ENCODE results near the gene HERPUD1.
"Not testable (repeated sequence)": the region's sequence is repeated elsewhere in the genome, so short reads cannot be mapped to it uniquely, and the experiment has no call there.

Gene HERPUD1

GRCh38 chr16:56983211-56983751 lies 51.3 kb downstream of the HERPUD1 start:
- DNase-seq: no peak

GRCh38 chr16:56984639-56985038 lies 52.7 kb downstream of the HERPUD1 start:
- no peak for DNase-seq

GRCh38 chr16:56985288-56985961 lies 53.5 kb downstream of the HERPUD1 start:
- DNase-seq: no peak

- no peak for DNase-seq
Observed at GRCh38 chr16:56985962-56986360, 54.0 kb downstream of the HERPUD1 start.

- DNase-seq: no peak
Observed at GRCh38 chr16:56986361-56986760, 54.4 kb downstream of the HERPUD1 start.

- DNase-seq: not testable (repeated sequence)
Observed at GRCh38 chr16:56986908-56987307, 55.0 kb downstream of the HERPUD1 start.

- DNase-seq: no peak
Observed at GRCh38 chr16:56987692-56988091, 55.8 kb downstream of the HERPUD1 start.

GRCh38 chr16:56988161-56988947 lies 56.4 kb downstream of the HERPUD1 start:
- no peak for DNase-seq

GRCh38 chr16:56988948-56989945 lies 57.3 kb downstream of the HERPUD1 start, which contains the start of gene NLRC5:
Gene NLRC5, plus strand, starts transcription at chr16:56989557. Its CDS starts 31,156 bp downstream, at chr16:57020713.
- DNase-seq: peak; percentile 96

GRCh38 chr16:56989988-56990387 lies 58.0 kb downstream of the HERPUD1 start:
- DNase-seq: no peak

GRCh38 chr16:56990407-56991286 lies 58.7 kb downstream of the HERPUD1 start:
- peak; percentile 65 for DNase-seq

- not testable (repeated sequence) for DNase-seq
Observed at GRCh38 chr16:56992431-56992830, 60.5 kb downstream of the HERPUD1 start.

- no peak for DNase-seq
Observed at GRCh38 chr16:56993204-56993603, 61.3 kb downstream of the HERPUD1 start.

GRCh38 chr16:56994311-56994710 lies 62.4 kb downstream of the HERPUD1 start:
- DNase-seq: no peak

Data from activated CD4-positive, alpha-beta T cell treated with anti-CD3 and anti-CD28 coated beads, Interleukin-2, amount 50 U/mL, for 16 hours (primary cell).